GM21737 (cell line): ENCODE measurements around the gene EVC2.

Experiments
- ATAC-seq: cut with Tn5 transposase; IDR thresholded peaks from one replicate; pipeline ENCODE4 v1.9.1; 2021; ENCODE audit warnings: mild to moderate bottlenecking, moderate library complexity; ENCODE audit not compliant: unreplicated experiment

The EVC2 gene

DNA sequence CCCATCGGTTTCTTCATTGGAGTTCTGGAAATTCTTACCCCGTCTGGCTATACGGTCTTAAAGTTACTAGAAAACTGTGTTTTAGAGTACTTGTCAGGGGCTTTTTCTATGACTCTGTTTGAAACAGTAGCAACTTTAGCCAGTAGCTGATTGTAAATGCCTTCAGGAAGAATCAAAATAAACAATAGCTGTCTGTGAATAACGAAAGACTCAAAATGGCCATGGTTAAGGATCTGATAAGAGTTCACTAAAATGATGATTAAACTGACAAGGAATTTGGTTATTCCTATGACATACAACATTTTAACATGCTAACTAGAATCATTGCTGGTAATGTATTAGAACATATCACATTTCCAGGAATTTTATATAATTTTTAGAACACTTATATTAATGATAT lies 191.0 kb downstream of the EVC2 start:
- no peak for ATAC-seq

DNA sequence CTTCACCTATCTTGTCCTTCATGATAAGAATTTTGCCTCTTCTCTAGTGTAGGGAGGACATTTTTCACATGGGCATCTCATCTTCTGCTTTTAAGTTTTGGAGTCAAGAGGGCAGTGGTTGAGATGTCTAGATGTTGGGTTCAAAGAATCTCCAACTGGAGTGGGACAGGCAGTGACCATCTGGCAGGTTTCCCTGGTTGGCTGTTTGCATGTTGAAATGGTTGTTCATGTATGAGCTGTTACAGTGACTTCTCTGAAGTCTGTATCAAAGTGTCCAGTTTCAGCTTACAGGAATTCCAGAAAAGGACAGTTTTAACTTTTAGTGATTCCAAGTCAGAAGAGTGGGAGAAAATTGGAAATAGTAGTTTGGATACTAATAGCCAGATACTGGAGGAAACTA lies 192.7 kb downstream of the EVC2 start:
- no peak for ATAC-seq
